Progenitor cell of endocrine pancreas (in vitro differentiated cells): Measurements from ENCODE around the gene GFRA1. TPM values are rescaled to one million over a fixed set of nuclear protein-coding genes. Genes with fewer than 3 reads are reported as not detected.

Experiments used
- DNase-seq: peaks from one replicate; pipeline ENCODE4 v3.0.0; 2021; ENCODE audit warnings: low spot score; ENCODE audit not compliant: unreplicated experiment
- H3K27ac Mint-ChIP-seq: 2 replicates; pipeline ENCODE4 v1.8.0; 2021; ENCODE audit warnings: mild to moderate bottlenecking, moderate library complexity, mixed read lengths
- H3K27me3 Mint-ChIP-seq: 2 replicates; pipeline ENCODE4 v1.8.0; 2021; ENCODE audit warnings: mixed read lengths
- H3K36me3 Mint-ChIP-seq: 2 replicates; pipeline ENCODE4 v1.8.0; 2022; ENCODE audit warnings: mixed read lengths; ENCODE audit not compliant: insufficient read depth
- H3K4me1 Mint-ChIP-seq: 2 replicates; pipeline ENCODE4 v1.8.0; 2021; ENCODE audit warnings: low read depth, mixed read lengths
- H3K4me3 Mint-ChIP-seq: 2 replicates; pipeline ENCODE4 v1.8.0; 2021; ENCODE audit warnings: low read depth, mild to moderate bottlenecking, moderate library complexity, mixed read lengths
- H3K9me3 Mint-ChIP-seq: 2 replicates; pipeline ENCODE4 v1.8.0; 2021; ENCODE audit warnings: low read depth, mixed read lengths
- CTCF ChIP-seq: fragments of 200-600 bp; sonication (generic); IDR thresholded peaks from one replicate; pipeline ENCODE4 v1.5.0; 2021; ENCODE audit warnings: antibody characterized with exemption, mild to moderate bottlenecking; ENCODE audit not compliant: unreplicated experiment
- total RNA-seq: library from RNA; stranded (reverse); gene quantifications from 2 replicates; pipeline ENCODE4 v1.2.1, GENCODE V29; 2021

Gene GFRA1
- total RNA-seq, 1 donor from 2014 or later: 8.7 TPM

- Mint-ChIP-seq H3K27me3 (peaks cover 2% of the 10 kb centered on the region), H3K4me1 (no peaks in the 10 kb centered on the region), H3K4me3 (no peak overlapping the region), H3K27ac (no peak overlapping the region), H3K9me3 (no peaks in the 10 kb centered on the region), H3K36me3 (no peaks in the 10 kb centered on the region)
- peak; percentile 19 for DNase-seq
- no peak for TF ChIP-seq CTCF
Measured at GRCh38 chr10:116183733-116184511, 89.1 kb downstream of the GFRA1 start.

GRCh38 chr10:116182426-116182825, 90.6 kb downstream of the GFRA1 start:
- no peak for DNase-seq
- H3K4me1 Mint-ChIP-seq: no peaks in the 10 kb centered on the region
- H3K4me3 Mint-ChIP-seq: no peak overlapping the region
- H3K9me3 Mint-ChIP-seq: no peaks in the 10 kb centered on the region
- no peak for TF ChIP-seq CTCF
- no peaks in the 10 kb centered on the region for H3K36me3 Mint-ChIP-seq
- H3K27ac Mint-ChIP-seq: no peak overlapping the region
- peaks cover 2% of the 10 kb centered on the region for H3K27me3 Mint-ChIP-seq

- no peak overlapping the region for H3K27ac Mint-ChIP-seq
- no peaks in the 10 kb centered on the region for H3K9me3 Mint-ChIP-seq
- no peak for DNase-seq
- H3K4me1 Mint-ChIP-seq: peaks cover 2% of the 10 kb centered on the region
- H3K27me3 Mint-ChIP-seq: no peaks in the 10 kb centered on the region
- H3K36me3 Mint-ChIP-seq: no peaks in the 10 kb centered on the region
- no peak overlapping the region for H3K4me3 Mint-ChIP-seq
- no peak for TF ChIP-seq CTCF
Measured at GRCh38 chr10:116178086-116178605, 94.9 kb downstream of the GFRA1 start.

- TF ChIP-seq CTCF: no peak
- peaks cover 2% of the 10 kb centered on the region for H3K4me1 Mint-ChIP-seq
- H3K27me3 Mint-ChIP-seq: no peaks in the 10 kb centered on the region
- H3K36me3 Mint-ChIP-seq: no peaks in the 10 kb centered on the region
- no peak for DNase-seq
- H3K27ac Mint-ChIP-seq: no peak overlapping the region
- H3K9me3 Mint-ChIP-seq: no peaks in the 10 kb centered on the region
- H3K4me3 Mint-ChIP-seq: no peak overlapping the region
Measured at GRCh38 chr10:116175231-116175630, 97.8 kb downstream of the GFRA1 start.

- no peak overlapping the region for H3K4me3 Mint-ChIP-seq
- H3K27me3 Mint-ChIP-seq: no peaks in the 10 kb centered on the region
- no peak for TF ChIP-seq CTCF
- no peak for DNase-seq
- no peaks in the 10 kb centered on the region for H3K36me3 Mint-ChIP-seq
- no peaks in the 10 kb centered on the region for H3K4me1 Mint-ChIP-seq
- H3K27ac Mint-ChIP-seq: no peak overlapping the region
- peaks cover 6% of the 10 kb centered on the region for H3K9me3 Mint-ChIP-seq
Measured at GRCh38 chr10:116171505-116171904, 101.5 kb downstream of the GFRA1 start.
